ENCODE results near the gene SEBOX. TPM values are rescaled to one million over a fixed set of nuclear protein-coding genes. Genes with fewer than 3 reads are reported as not detected.

SEBOX gene
- total RNA-seq, 4 donors from 2014 or later, result not detected

GRCh38 chr17:28406473-28406814 lies 41.4 kb upstream of the SEBOX start:
- Histone ChIP-seq H3K27me3 (no peaks in the 10 kb centered on the region), H3K4me1 (peaks cover 0 to 21% (median 4%) of the 10 kb centered on the region in 4 donors), H3K36me3 (peaks cover 0 to 18% (median 0%) of the 10 kb centered on the region in 3 donors), H3K9me3 (no peaks in the 10 kb centered on the region), H3K4me3 (peak overlapping the region; percentile 73 to 94 (median 78)), H3K27ac (peak overlapping the region in 2 of 4 donors; percentile 66 to 70)
- no peak for DNase-seq (ENCODE audit: low spot score in 2 of 2)
- no peak for TF ChIP-seq CTCF (IDR thresholded peaks at IDR 0.05)
- no peak for TF ChIP-seq EP300 (IDR thresholded peaks at IDR 0.05)
- TF ChIP-seq POLR2A (IDR thresholded peaks at IDR 0.05), result no peak
- WGBS, 2 donors, result 29 to 33% methylated on average over 7 to 9 of the region's 9 CpGs

- no peaks in the 10 kb centered on the region for H3K9me3 ChIP-seq
- TF ChIP-seq CTCF (IDR thresholded peaks at IDR 0.05) (no peak), POLR2A (IDR thresholded peaks at IDR 0.05) (no peak), EP300 (IDR thresholded peaks at IDR 0.05) (no peak)
- peak in 1 of 2 donors; percentile 44 for DNase-seq (ENCODE audit: low spot score in 2 of 2)
- 1% methylated on average over 32 to 60 of the region's 70 CpGs for WGBS, 2 donors
- peaks cover 0 to 24% (median 0%) of the 10 kb centered on the region in 3 donors for H3K36me3 ChIP-seq
- H3K4me1 ChIP-seq, result peaks cover 0 to 21% (median 4%) of the 10 kb centered on the region in 4 donors
- H3K27me3 ChIP-seq, result no peaks in the 10 kb centered on the region
- peak within 1 kb of the TSS in 3 of 4 donors; percentile 22 to 70 (median 66) for H3K27ac ChIP-seq
- H3K4me3 ChIP-seq, result peak within 1 kb of the TSS; percentile 73 to 94 (median 78)
These were observed 40.9 kb upstream of the SEBOX start, which contains the start of gene SLC46A1 for GRCh38 chr17:28405632-28406472. TSS of gene SLC46A1 (minus strand) at chr17:28406212. CDS start at chr17:28406114, 98 bp downstream.

GRCh38 chr17:28404812-28405570 lies 40.0 kb upstream of the SEBOX start:
- no peak for DNase-seq (ENCODE audit: low spot score in 2 of 2)
- Histone ChIP-seq H3K4me1 (peaks cover 0 to 21% (median 4%) of the 10 kb centered on the region in 4 donors), H3K36me3 (peaks cover 0 to 33% (median 0%) of the 10 kb centered on the region in 3 donors), H3K9me3 (no peaks in the 10 kb centered on the region), H3K4me3 (peak overlapping the region; percentile 73 to 94 (median 78)), H3K27me3 (no peaks in the 10 kb centered on the region), H3K27ac (peak overlapping the region in 3 of 4 donors; percentile 22 to 70 (median 66))
- TF ChIP-seq CTCF (IDR thresholded peaks at IDR 0.05) (no peak), POLR2A (IDR thresholded peaks at IDR 0.05) (no peak), EP300 (IDR thresholded peaks at IDR 0.05) (no peak)
- 31 to 39% methylated on average over 31 to 32 of the region's 33 CpGs for WGBS, 2 donors

GRCh38 chr17:28404461-28404811 lies 39.4 kb upstream of the SEBOX start:
- Histone ChIP-seq H3K27me3 (no peaks in the 10 kb centered on the region), H3K4me3 (no peak overlapping the region), H3K4me1 (peaks cover 0 to 21% (median 4%) of the 10 kb centered on the region in 4 donors), H3K9me3 (no peaks in the 10 kb centered on the region), H3K27ac (peak overlapping the region in 2 of 4 donors; percentile 2 to 70), H3K36me3 (peaks cover 0 to 38% (median 0%) of the 10 kb centered on the region in 3 donors)
- TF ChIP-seq EP300 (IDR thresholded peaks at IDR 0.05) (no peak), POLR2A (IDR thresholded peaks at IDR 0.05) (no peak), CTCF (IDR thresholded peaks at IDR 0.05) (no peak)
- DNase-seq (ENCODE audit: low spot score in 2 of 2), result no peak
- WGBS, 2 donors, result 95 to 97% methylated on average over 4 to 5 of the region's 5 CpGs
